Activated T-cell treated with anti-CD3 and anti-CD28 coated beads, Interleukin-2, amount 50 U/mL, for 72 hours (primary cell): ENCODE data around the gene GRID1. TPM values are rescaled to one million over a fixed set of nuclear protein-coding genes. Genes with fewer than 3 reads are reported as not detected.

Experiments
- ATAC-seq, 2 donors: fragments of 150-1000 bp; cut with Tn5 transposase; replicated peaks in 1 of 2; 2 replicates each; pipeline ENCODE4 v1.10.0; 2021; ENCODE audit warnings: moderate library complexity in 2 of 2, mild to moderate bottlenecking in 1 of 2
- DNase-seq, 2 donors: peaks; one replicate each; pipeline ENCODE4 v3.0.0; 2021 to 2022; ENCODE audit warnings: mixed read lengths in 1 of 2
- H3K27ac Mint-ChIP-seq: one replicate; pipeline ENCODE4 v1.8.0; 2022; ENCODE audit warnings: mild to moderate bottlenecking, moderate library complexity, mixed read lengths
- H3K27me3 Mint-ChIP-seq: one replicate; pipeline ENCODE4 v1.8.0; 2022; ENCODE audit warnings: low read depth, mixed read lengths
- H3K36me3 Mint-ChIP-seq, 2 donors: one replicate each; pipeline ENCODE4 v1.8.0; 2022; ENCODE audit warnings: mixed read lengths in 2 of 2, mild to moderate bottlenecking in 1 of 2; ENCODE audit not compliant: insufficient read depth in 2 of 2
- H3K4me1 Mint-ChIP-seq: one replicate; pipeline ENCODE4 v1.8.0; 2022; ENCODE audit warnings: low read depth, mixed read lengths
- H3K4me3 Mint-ChIP-seq, 2 donors: one replicate each; pipeline ENCODE4 v1.8.0; 2022; ENCODE audit warnings: mild to moderate bottlenecking in 2 of 2, mixed read lengths in 2 of 2, moderate library complexity in 2 of 2
- H3K9me3 Mint-ChIP-seq, 2 donors: one replicate each; pipeline ENCODE4 v1.8.0; 2022; ENCODE audit warnings: mixed read lengths in 2 of 2
- total RNA-seq, 2 donors: library from RNA; stranded (reverse); gene quantifications; one replicate each; pipeline ENCODE4 v1.2.3, GENCODE V29; 2022

GRID1 gene
- total RNA-seq, 2 donors from 2014 or later: not detected

GRCh38 chr10:86312701-86313270 lies 53.8 kb downstream of the GRID1 start:
- Mint-ChIP-seq H3K9me3 (no peaks in the 10 kb centered on the region), H3K27me3 (peaks cover 8% of the 10 kb centered on the region), H3K27ac (no peak overlapping the region), H3K4me1 (no peaks in the 10 kb centered on the region), H3K4me3 (no peak overlapping the region), H3K36me3 (no peaks in the 10 kb centered on the region)
- ATAC-seq (no peak), DNase-seq (no peak)

GRCh38 chr10:86311906-86312305 lies 54.7 kb downstream of the GRID1 start:
- no peaks in the 10 kb centered on the region for H3K36me3 Mint-ChIP-seq
- H3K4me1 Mint-ChIP-seq: no peaks in the 10 kb centered on the region
- H3K9me3 Mint-ChIP-seq: no peaks in the 10 kb centered on the region
- no peak overlapping the region for H3K27ac Mint-ChIP-seq
- ATAC-seq (no peak), DNase-seq (no peak)
- H3K4me3 Mint-ChIP-seq: no peak overlapping the region
- peaks cover 8% of the 10 kb centered on the region for H3K27me3 Mint-ChIP-seq

GRCh38 chr10:86311190-86311589 lies 55.4 kb downstream of the GRID1 start:
- no peak for ATAC-seq
- Mint-ChIP-seq H3K36me3 (no peaks in the 10 kb centered on the region), H3K4me3 (no peak overlapping the region), H3K9me3 (no peaks in the 10 kb centered on the region), H3K27ac (no peak overlapping the region), H3K27me3 (peaks cover 8% of the 10 kb centered on the region), H3K4me1 (no peaks in the 10 kb centered on the region)
- DNase-seq: no peak

- Mint-ChIP-seq H3K27me3 (peaks cover 8% of the 10 kb centered on the region), H3K4me3 (no peak overlapping the region), H3K4me1 (no peaks in the 10 kb centered on the region), H3K9me3 (no peaks in the 10 kb centered on the region), H3K36me3 (no peaks in the 10 kb centered on the region), H3K27ac (no peak overlapping the region)
- DNase-seq (no peak), ATAC-seq (no peak)
These were observed 55.9 kb downstream of the GRID1 start for GRCh38 chr10:86310702-86311101.

- Mint-ChIP-seq H3K27me3 (peaks cover 9% of the 10 kb centered on the region), H3K27ac (no peak overlapping the region), H3K9me3 (no peaks in the 10 kb centered on the region), H3K36me3 (no peaks in the 10 kb centered on the region), H3K4me3 (no peak overlapping the region), H3K4me1 (no peaks in the 10 kb centered on the region)
- DNase-seq (no peak), ATAC-seq (no peak)
These were observed 56.3 kb downstream of the GRID1 start for GRCh38 chr10:86310291-86310690.

- Mint-ChIP-seq H3K27me3 (peaks cover 13% of the 10 kb centered on the region), H3K4me3 (no peak overlapping the region), H3K27ac (no peak overlapping the region), H3K36me3 (no peaks in the 10 kb centered on the region), H3K9me3 (no peaks in the 10 kb centered on the region), H3K4me1 (no peaks in the 10 kb centered on the region)
- no peak for DNase-seq
- ATAC-seq: no peak
These were observed 58.5 kb downstream of the GRID1 start for GRCh38 chr10:86308056-86308455.

- Mint-ChIP-seq H3K27me3 (peaks cover 6% of the 10 kb centered on the region), H3K4me3 (no peak overlapping the region), H3K27ac (no peak overlapping the region), H3K4me1 (no peaks in the 10 kb centered on the region), H3K36me3 (no peaks in the 10 kb centered on the region), H3K9me3 (no peaks in the 10 kb centered on the region)
- no peak for DNase-seq
- no peak for ATAC-seq
These were observed 59.8 kb downstream of the GRID1 start for GRCh38 chr10:86306628-86307278.

GRCh38 chr10:86305521-86305920 lies 61.1 kb downstream of the GRID1 start:
- no peak for ATAC-seq
- Mint-ChIP-seq H3K4me3 (no peak overlapping the region), H3K27me3 (peaks cover 6% of the 10 kb centered on the region), H3K4me1 (no peaks in the 10 kb centered on the region), H3K27ac (no peak overlapping the region), H3K36me3 (no peaks in the 10 kb centered on the region), H3K9me3 (no peaks in the 10 kb centered on the region)
- DNase-seq: no peak

GRCh38 chr10:86304436-86304835 lies 62.2 kb downstream of the GRID1 start:
- H3K4me3 Mint-ChIP-seq: no peak overlapping the region
- H3K9me3 Mint-ChIP-seq: no peaks in the 10 kb centered on the region
- H3K27me3 Mint-ChIP-seq: peaks cover 6% of the 10 kb centered on the region
- ATAC-seq (no peak), DNase-seq (no peak)
- H3K27ac Mint-ChIP-seq: no peak overlapping the region
- H3K4me1 Mint-ChIP-seq: no peaks in the 10 kb centered on the region
- no peaks in the 10 kb centered on the region for H3K36me3 Mint-ChIP-seq

GRCh38 chr10:86303626-86304025 lies 63.0 kb downstream of the GRID1 start:
- H3K4me1 Mint-ChIP-seq: no peaks in the 10 kb centered on the region
- H3K9me3 Mint-ChIP-seq: no peaks in the 10 kb centered on the region
- H3K36me3 Mint-ChIP-seq: no peaks in the 10 kb centered on the region
- DNase-seq: no peak
- no peak overlapping the region for H3K4me3 Mint-ChIP-seq
- no peak for ATAC-seq
- H3K27me3 Mint-ChIP-seq: peaks cover 6% of the 10 kb centered on the region
- no peak overlapping the region for H3K27ac Mint-ChIP-seq

GRCh38 chr10:86301971-86302370 lies 64.6 kb downstream of the GRID1 start:
- no peak overlapping the region for H3K4me3 Mint-ChIP-seq
- no peaks in the 10 kb centered on the region for H3K4me1 Mint-ChIP-seq
- peaks cover 6% of the 10 kb centered on the region for H3K27me3 Mint-ChIP-seq
- no peaks in the 10 kb centered on the region for H3K36me3 Mint-ChIP-seq
- no peak for DNase-seq
- no peak for ATAC-seq
- H3K27ac Mint-ChIP-seq: no peak overlapping the region
- H3K9me3 Mint-ChIP-seq: no peaks in the 10 kb centered on the region

GRCh38 chr10:86300931-86301830 lies 65.4 kb downstream of the GRID1 start:
- no peaks in the 10 kb centered on the region for H3K36me3 Mint-ChIP-seq
- H3K9me3 Mint-ChIP-seq: no peaks in the 10 kb centered on the region
- ATAC-seq: no peak
- H3K4me1 Mint-ChIP-seq: no peaks in the 10 kb centered on the region
- H3K4me3 Mint-ChIP-seq: no peak overlapping the region
- DNase-seq: no peak
- no peak overlapping the region for H3K27ac Mint-ChIP-seq
- peaks cover 6% of the 10 kb centered on the region for H3K27me3 Mint-ChIP-seq

GRCh38 chr10:86300399-86300925 lies 66.1 kb downstream of the GRID1 start:
- H3K4me3 Mint-ChIP-seq: no peak overlapping the region
- ATAC-seq (no peak), DNase-seq (no peak)
- H3K27me3 Mint-ChIP-seq: peaks cover 6% of the 10 kb centered on the region
- no peaks in the 10 kb centered on the region for H3K36me3 Mint-ChIP-seq
- no peak overlapping the region for H3K27ac Mint-ChIP-seq
- no peaks in the 10 kb centered on the region for H3K4me1 Mint-ChIP-seq
- no peaks in the 10 kb centered on the region for H3K9me3 Mint-ChIP-seq
